Measurements from ENCODE around the gene OBP2B.
"Not testable (repeated sequence)": the region's sequence is repeated elsewhere in the genome, so short reads cannot be mapped to it uniquely, and the experiment has no call there.

The OBP2B gene, protein sequence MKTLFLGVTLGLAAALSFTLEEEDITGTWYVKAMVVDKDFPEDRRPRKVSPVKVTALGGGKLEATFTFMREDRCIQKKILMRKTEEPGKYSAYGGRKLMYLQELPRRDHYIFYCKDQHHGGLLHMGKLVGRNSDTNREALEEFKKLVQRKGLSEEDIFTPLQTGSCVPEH

GRCh38 chr9:133208880-133209300, at the start of gene OBP2B:
Gene OBP2B, minus strand, starts transcription at chr9:133209250. Its CDS starts 51 bp downstream, at chr9:133209199.
- DNase-seq (ENCODE audit: low read depth, low spot score): not testable (repeated sequence)

DNA sequence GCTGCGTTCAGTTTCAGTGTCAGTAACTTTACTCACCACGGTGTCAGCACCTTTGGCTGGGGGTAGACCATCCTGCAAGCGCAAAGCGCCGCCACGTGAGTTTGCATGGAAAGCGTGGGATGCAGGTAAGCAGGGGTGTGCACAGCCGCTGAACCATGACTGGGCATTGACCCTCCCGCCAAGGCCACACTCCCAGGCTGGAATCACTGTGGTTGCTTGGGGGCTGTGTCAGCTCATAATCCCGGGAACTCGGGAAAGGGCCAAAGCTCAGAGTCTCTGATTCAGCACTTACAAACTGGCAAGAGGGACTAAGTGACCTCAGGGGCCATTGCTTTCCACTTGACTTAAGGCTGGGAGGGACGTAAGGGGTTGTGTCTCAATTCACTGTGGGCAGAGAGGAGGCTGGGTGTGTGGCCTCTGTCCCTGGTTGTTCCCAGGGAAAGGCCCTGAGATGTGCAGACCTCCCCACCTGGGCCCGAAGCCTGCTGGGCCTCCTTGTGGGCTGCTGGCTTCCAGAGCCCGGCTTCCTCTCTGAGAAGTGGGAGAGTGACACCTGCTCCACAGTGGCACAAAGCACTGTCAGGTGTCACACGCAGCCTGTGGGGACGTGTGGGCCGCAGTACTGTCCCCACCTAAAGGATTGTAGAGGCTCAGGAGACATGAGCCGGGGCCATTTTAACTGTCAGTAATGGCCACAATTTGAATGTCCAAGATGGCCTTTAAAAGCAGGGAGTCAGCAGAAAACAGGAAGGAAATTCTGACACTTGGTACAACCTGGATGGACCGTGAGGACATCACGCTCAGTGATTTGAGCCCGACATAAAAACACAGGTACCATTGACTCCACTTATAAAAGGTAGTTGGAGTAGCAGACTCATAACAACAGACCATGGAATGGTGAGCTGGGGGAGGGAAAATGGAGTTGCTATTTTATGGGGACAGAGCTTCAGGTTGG, 49.3 kb upstream of the OBP2B start:
- DNase-seq (ENCODE audit: low read depth, low spot score): no peak

- no peak for DNase-seq (ENCODE audit: low read depth, low spot score)
Measured at GRCh38 chr9:133257465-133257956, 48.5 kb upstream of the OBP2B start.

GRCh38 chr9:133256686-133257091, 47.6 kb upstream of the OBP2B start:
- DNase-seq (ENCODE audit: low read depth, low spot score): no peak

DNA sequence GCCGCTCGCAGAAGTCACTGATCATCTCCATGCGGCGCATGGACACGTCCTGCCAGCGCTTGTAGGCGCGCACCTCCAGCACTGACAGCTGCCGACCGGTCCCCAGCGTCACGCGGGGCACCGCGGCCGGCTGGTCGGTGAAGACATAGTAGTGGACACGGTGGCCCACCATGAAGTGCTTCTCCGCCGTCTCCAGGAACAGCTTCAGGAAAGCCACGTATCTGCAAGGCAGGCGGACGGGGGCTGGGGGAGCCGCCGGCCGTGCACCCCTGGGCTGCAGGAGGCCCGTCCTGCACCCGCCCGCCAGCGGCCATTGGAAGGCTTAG, 47.0 kb upstream of the OBP2B start:
- no peak for DNase-seq (ENCODE audit: low read depth, low spot score)

DNA sequence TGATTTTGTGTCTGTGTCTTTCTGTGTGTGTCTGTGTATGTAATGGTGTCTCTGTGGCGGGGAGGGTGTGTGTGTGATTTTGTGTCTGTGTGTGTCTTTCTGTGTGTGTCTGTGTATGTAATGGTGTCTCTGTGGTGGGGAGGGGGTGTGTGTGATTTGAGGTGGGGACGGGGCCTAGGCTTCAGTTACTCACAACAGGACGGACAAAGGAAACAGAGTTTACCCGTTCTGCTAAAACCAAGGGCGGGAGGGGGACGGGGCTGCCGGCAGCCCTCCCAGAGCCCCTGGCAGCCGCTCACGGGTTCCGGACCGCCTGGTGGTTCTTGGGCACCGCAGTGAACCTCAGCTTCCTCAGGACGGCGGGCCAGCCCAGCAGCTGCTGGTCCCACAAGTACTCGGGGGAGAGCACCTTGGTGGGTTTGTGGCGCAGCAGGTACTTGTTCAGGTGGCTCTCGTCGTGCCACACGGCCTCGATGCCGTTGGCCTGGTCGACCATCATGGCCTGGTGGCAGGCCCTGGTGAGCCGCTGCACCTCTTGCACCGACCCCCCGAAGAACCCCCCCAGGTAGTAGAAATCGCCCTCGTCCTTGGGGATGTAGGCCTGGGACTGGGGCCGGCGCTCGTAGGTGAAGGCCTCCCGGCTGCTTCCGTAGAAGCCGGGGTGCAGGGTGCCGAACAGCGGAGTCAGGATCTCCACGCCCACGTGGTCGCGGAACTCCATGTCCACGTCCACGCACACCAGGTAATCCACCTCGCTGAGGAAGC, 46.5 kb upstream of the OBP2B start:
- no peak for DNase-seq (ENCODE audit: low read depth, low spot score)

DNA sequence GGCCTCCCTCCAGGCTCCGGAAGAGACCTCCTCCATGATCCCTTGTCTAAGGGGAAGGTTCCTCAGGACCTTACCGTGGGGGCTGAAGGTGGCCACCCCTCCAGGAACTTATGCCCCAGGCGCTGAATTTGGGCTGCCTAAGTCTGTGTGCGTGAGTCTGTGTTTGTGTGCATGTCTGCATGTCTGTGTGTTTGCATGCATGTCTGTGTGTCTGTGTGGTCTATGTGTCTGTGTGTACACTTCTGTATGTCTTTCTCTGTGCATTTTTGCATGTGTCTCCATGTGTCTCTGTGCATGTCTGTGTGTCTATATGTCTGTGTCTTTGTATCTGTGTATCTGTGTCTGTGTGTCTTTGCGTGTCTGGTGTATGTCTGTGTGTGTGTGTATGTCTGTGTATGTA, 45.4 kb upstream of the OBP2B start:
- DNase-seq (ENCODE audit: low read depth, low spot score): no peak

GRCh38 chr9:133253268-133253667, 44.2 kb upstream of the OBP2B start:
- no peak for DNase-seq (ENCODE audit: low read depth, low spot score)

- no peak for DNase-seq (ENCODE audit: low read depth, low spot score)
Measured at GRCh38 chr9:133252301-133253020, 43.4 kb upstream of the OBP2B start.

DNA sequence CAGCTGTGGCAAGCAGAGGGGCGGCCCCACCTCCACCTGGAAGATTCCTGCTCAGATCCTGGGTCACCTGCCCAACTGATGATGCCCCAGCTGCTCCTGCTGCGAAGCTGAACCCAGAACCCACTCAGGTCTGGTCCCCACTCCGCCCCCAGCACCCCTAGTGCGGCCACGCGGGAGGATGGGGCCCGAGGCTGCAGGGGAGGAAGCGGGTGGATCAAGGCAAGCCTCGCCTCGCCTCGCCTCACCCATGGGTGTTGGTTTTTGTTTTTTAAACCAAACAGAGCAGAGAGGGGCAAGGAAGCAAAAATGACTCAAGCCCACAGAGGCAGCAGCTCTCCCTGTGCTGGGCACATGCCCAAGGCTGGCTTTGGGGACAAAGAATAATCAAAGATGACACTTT, 42.7 kb upstream of the OBP2B start:
- DNase-seq (ENCODE audit: low read depth, low spot score): no peak

- not testable (repeated sequence) for DNase-seq (ENCODE audit: low read depth, low spot score)
Measured at GRCh38 chr9:133251221-133251620, 42.2 kb upstream of the OBP2B start.

DNA sequence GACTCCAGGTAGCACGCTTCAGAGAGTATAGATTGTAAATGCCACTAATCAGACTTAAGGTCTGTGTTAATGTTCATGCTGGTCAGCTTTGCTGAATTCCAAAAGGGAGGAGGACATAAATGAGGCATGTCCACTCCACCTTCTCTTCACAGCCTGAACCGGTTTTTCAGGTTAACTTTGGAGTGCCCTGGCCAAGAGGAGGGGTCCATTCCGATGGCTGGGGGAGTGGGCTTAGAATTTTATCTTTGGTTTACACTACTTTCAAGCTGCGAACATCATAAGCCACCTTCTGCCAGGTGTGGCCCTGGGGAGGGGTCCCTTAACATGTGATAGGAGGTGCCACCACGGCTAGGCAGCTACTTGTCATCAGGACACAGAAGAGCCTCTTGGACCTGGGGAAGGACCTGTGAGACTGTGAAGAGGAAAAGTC, 41.7 kb upstream of the OBP2B start:
- no peak for DNase-seq (ENCODE audit: low read depth, low spot score)

- no peak for DNase-seq (ENCODE audit: low read depth, low spot score)
Measured at GRCh38 chr9:133249337-133249736, 40.3 kb upstream of the OBP2B start.

DNA sequence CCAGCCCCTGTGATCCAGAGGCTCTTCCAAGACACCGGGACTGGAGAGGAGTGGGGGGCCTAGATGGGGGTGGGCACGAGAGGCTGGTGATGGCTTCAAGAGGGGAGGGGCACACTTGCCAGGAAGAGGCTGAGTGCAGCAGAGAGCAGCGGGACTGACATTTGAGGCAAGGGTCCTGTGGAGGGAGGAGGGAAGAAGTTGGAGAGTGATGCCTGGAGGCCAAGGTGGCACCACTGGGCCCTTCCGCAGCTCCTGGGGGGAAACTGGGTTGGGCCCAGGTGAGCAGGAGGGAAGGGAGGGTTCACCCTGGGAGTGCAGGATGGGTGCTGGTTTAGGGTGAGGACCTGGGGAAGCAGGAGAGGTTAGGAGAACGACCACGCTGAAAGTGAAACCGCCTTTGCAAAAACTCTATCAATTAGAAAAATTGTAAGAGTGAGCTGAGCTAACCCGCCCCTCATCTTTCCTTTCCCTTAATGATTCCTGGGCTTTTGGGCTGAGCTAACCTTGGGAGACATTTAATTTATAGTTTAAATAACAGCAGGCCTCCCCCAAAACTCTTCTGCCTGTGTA, 39.8 kb upstream of the OBP2B start:
- DNase-seq (ENCODE audit: low read depth, low spot score): no peak

DNA sequence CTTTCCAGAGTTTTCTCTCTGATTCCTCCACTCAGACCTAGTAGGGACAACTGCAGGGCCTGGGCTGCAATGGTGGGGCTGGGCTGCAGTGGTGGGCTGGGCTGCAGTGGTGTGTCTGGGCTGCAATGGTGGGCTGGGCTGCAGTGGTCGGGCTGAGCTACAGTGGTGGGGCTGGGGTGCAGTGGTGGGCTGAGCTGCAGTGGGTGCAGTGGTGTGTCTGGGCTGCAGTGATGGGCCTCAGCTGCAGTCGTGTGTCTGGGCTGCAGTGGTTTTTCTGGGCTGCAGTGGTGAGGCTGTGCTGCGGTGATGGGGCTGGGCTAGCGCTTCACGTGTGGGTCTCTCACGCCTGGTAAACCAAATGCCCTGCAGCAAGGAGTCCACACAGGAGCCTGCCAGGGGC, 38.6 kb upstream of the OBP2B start:
- no peak for DNase-seq (ENCODE audit: low read depth, low spot score)

GRCh38 chr9:133246991-133247390, 37.9 kb upstream of the OBP2B start:
- no peak for DNase-seq (ENCODE audit: low read depth, low spot score)

DNA sequence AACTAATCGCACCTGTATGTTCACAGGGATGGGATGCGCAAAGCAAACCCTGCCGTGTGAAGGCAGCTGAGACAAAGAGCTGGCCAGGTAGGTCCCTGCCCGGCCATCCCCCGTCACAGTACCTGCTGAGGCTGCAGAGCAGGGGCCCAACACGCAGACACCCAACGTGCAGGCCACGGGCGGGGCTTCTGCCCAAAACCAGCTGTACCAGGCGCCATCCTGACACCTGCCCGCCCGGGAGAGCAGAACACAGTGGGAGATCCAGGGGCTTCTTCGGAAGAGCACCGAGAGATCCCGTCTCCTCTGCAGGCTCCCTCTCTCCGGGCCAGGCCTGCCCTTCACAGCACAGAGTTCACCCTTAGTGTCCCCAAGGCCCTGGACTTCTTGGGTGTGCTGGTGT, 37.5 kb upstream of the OBP2B start:
- no peak for DNase-seq (ENCODE audit: low read depth, low spot score)

DNA sequence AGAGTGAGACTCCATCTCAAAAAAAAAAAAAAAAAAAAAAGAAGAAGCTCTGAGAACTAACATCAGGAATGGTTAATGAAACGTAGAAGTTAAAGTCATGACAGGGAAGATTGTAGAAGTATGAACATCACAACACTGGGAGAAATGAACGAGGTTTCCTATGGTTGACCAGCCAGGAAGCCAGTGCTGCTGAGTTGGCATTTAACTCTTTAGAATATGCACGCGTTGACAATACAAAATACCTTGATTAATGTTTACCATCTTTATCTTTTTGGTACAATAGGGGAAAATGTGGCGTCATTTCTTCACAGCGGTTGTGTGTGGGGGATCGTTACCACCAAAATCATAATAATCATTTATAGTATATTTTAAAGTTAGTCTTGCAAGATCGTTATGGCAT, 33.9 kb upstream of the OBP2B start:
- no peak for DNase-seq (ENCODE audit: low read depth, low spot score)

GRCh38 chr9:133242241-133242640, 33.2 kb upstream of the OBP2B start:
- DNase-seq (ENCODE audit: low read depth, low spot score): no peak

GRCh38 chr9:133239533-133240090, 30.6 kb upstream of the OBP2B start:
- no peak for DNase-seq (ENCODE audit: low read depth, low spot score)

Data from astrocyte of the hippocampus (primary cell).